HEK293 (cell line): ENCODE measurements around the gene C2orf72.

ENCODE experiments used
- CTCF ChIA-PET: fragments of 350-600 bp; formaldehyde crosslinking; extraction: SDS; loops from one replicate; lab custom pipeline; 2021; ENCODE audit warnings: antibody characterized with exemption; lab: Yijun Ruan, JAX
- POLR2A ChIA-PET: fragments of 300-600 bp; formaldehyde crosslinking; extraction: SDS; loops from one replicate; lab custom pipeline; 2020; ENCODE audit warnings: antibody characterized with exemption, inconsistent platforms; lab: Yijun Ruan, JAX
- H3K27ac ChIP-seq: fragments of 200-500 bp; sonication (Bioruptor generic); 2 replicates; pipeline ENCODE4 v1.5.1; 2014; ENCODE audit warnings: low read depth, low read length, control low read depth, inconsistent platforms; ENCODE audit errors: extremely low read depth
- H3K36me3 ChIP-seq, 2 experiments: fragments of 200-500 bp in 1 of 2; sonication (Bioruptor generic) in 1 of 2; 1 replicate in 1 of 2; 2 replicates in 1 of 2; pipeline ENCODE4 v1.5.1; 2014 to 2017; ENCODE audit warnings: inconsistent platforms in 2 of 2, low read length in 2 of 2; ENCODE audit not compliant: control insufficient read depth in 2 of 2, insufficient read depth in 1 of 2
- H3K4me1 ChIP-seq: fragments of 200-500 bp; sonication (Bioruptor generic); 2 replicates; pipeline ENCODE4 v1.5.1; 2014; ENCODE audit warnings: mild to moderate bottlenecking, low read length, inconsistent platforms; ENCODE audit not compliant: control insufficient read depth, insufficient read depth
- H3K4me3 ChIP-seq: 2 replicates; pipeline ENCODE4 v1.5.1; 2011; ENCODE audit warnings: low read depth, mild to moderate bottlenecking, control low read depth, low read length, moderate library complexity
- H3K9me3 ChIP-seq: fragments of 200-500 bp; sonication (Bioruptor generic); 2 replicates; pipeline ENCODE4 v1.5.1; 2014; ENCODE audit warnings: low read depth, low read length, inconsistent platforms; ENCODE audit not compliant: control insufficient read depth, insufficient read depth
- ATF2 ChIP-seq: fragments of 450-650 bp; formaldehyde crosslinking; IDR thresholded peaks from 2 replicates; pipeline ENCODE4 v1.5.1; 2016; ENCODE audit warnings: missing biosample characterization, missing genetic modification characterization, low read depth
- GLI4 ChIP-seq: fragments of 450-650 bp; formaldehyde crosslinking; IDR thresholded peaks from 2 replicates; pipeline ENCODE4 v1.5.1; 2016; ENCODE audit warnings: missing biosample characterization, missing genetic modification characterization
- OSR2 ChIP-seq: fragments of 450-650 bp; formaldehyde crosslinking; IDR thresholded peaks from 2 replicates; pipeline ENCODE4 v1.5.1; 2016; ENCODE audit warnings: missing biosample characterization, missing genetic modification characterization
- PATZ1 ChIP-seq: fragments of 450-650 bp; formaldehyde crosslinking; IDR thresholded peaks from 2 replicates; pipeline ENCODE4 v1.5.1; 2016; ENCODE audit warnings: missing biosample characterization, missing genetic modification characterization
- REPIN1 ChIP-seq: fragments of 450-650 bp; formaldehyde crosslinking; IDR thresholded peaks from 2 replicates; pipeline ENCODE4 v1.5.1; 2017; ENCODE audit warnings: missing biosample characterization, missing genetic modification characterization, low read depth
- ZBTB10 ChIP-seq: fragments of 450-650 bp; formaldehyde crosslinking; IDR thresholded peaks from 2 replicates; pipeline ENCODE4 v1.5.1; 2016; ENCODE audit warnings: missing biosample characterization, missing genetic modification characterization
- ZBTB49 ChIP-seq: fragments of 450-650 bp; formaldehyde crosslinking; IDR thresholded peaks from 2 replicates; pipeline ENCODE4 v1.5.1; 2016; ENCODE audit warnings: missing biosample characterization, missing genetic modification characterization, low read depth
- ZNF174 ChIP-seq: fragments of 450-650 bp; formaldehyde crosslinking; IDR thresholded peaks from 2 replicates; pipeline ENCODE4 v1.5.0; 2017; ENCODE audit warnings: missing biosample characterization, mild to moderate bottlenecking, missing genetic modification characterization
- ZNF24 ChIP-seq: fragments of 450-650 bp; formaldehyde crosslinking; IDR thresholded peaks from 2 replicates; pipeline ENCODE4 v1.5.1; 2016; ENCODE audit warnings: missing biosample characterization, missing genetic modification characterization
- ZNF350 ChIP-seq: fragments of 450-650 bp; formaldehyde crosslinking; IDR thresholded peaks from 2 replicates; pipeline ENCODE4 v1.5.0; 2017; ENCODE audit warnings: missing biosample characterization, mild to moderate bottlenecking, missing genetic modification characterization
- ZNF449 ChIP-seq: fragments of 450-650 bp; formaldehyde crosslinking; IDR thresholded peaks from 2 replicates; pipeline ENCODE4 v1.5.1; 2017; ENCODE audit warnings: missing biosample characterization, mild to moderate bottlenecking, missing genetic modification characterization, moderate library complexity
- ZNF529 ChIP-seq: fragments of 450-650 bp; formaldehyde crosslinking; IDR thresholded peaks from 2 replicates; pipeline ENCODE4 v1.5.1; 2017; ENCODE audit warnings: missing genetic modification characterization, missing biosample characterization; ENCODE audit not compliant: insufficient replicate concordance
- ZNF558 ChIP-seq: fragments of 450-650 bp; formaldehyde crosslinking; IDR thresholded peaks from 2 replicates; pipeline ENCODE4 v1.5.1; 2016; ENCODE audit warnings: missing biosample characterization, missing genetic modification characterization
- ZNF571 ChIP-seq: fragments of 450-650 bp; formaldehyde crosslinking; IDR thresholded peaks from 2 replicates; pipeline ENCODE4 v1.5.0; 2017; ENCODE audit warnings: missing biosample characterization, missing genetic modification characterization
- ZNF660 ChIP-seq: fragments of 450-650 bp; IDR thresholded peaks from 2 replicates; pipeline ENCODE4 v1.5.1; 2018; ENCODE audit warnings: missing biosample characterization, mild to moderate bottlenecking, missing genetic modification characterization
- ZNF747 ChIP-seq: fragments of 450-650 bp; formaldehyde crosslinking; IDR thresholded peaks from 2 replicates; pipeline ENCODE4 v1.5.1; 2016; ENCODE audit warnings: missing biosample characterization, missing genetic modification characterization
- ZNF791 ChIP-seq: fragments of 450-650 bp; formaldehyde crosslinking; IDR thresholded peaks from 2 replicates; pipeline ENCODE4 v1.5.1; 2016; ENCODE audit warnings: missing biosample characterization, missing genetic modification characterization
- ZNF843 ChIP-seq: fragments of 450-650 bp; formaldehyde crosslinking; IDR thresholded peaks from 2 replicates; pipeline ENCODE4 v1.5.1; 2016; ENCODE audit warnings: missing biosample characterization, missing genetic modification characterization
- ZSCAN16 ChIP-seq: fragments of 450-650 bp; formaldehyde crosslinking; IDR thresholded peaks from 2 replicates; pipeline ENCODE4 v1.5.1; 2016; ENCODE audit warnings: missing biosample characterization, missing genetic modification characterization
- ZXDB ChIP-seq: fragments of 450-650 bp; formaldehyde crosslinking; IDR thresholded peaks from 2 replicates; pipeline ENCODE4 v1.5.1; 2016; ENCODE audit warnings: missing biosample characterization, missing genetic modification characterization

C2orf72 gene

GRCh38 chr2:231069379-231070054 is 32.2 kb downstream of the C2orf72 start (continued):
- TF ChIP-seq GLI4 (tag by site-specific recombination) (no peak), ZNF24 (tag by site-specific recombination) (no peak), ZNF747 (no peak)
- TF ChIP-seq, all 188 proteins: peak for 0

- Histone ChIP-seq H3K4me3 (no peak overlapping the region), H3K4me1 (no peaks in the 10 kb centered on the region), H3K27ac (no peak overlapping the region), H3K36me3 (peaks cover 86 to 97% of the 10 kb centered on the region in 2 experiments), H3K9me3 (no peaks in the 10 kb centered on the region)
- POLR2A ChIA-PET: no interaction called here
- no peak for TF ChIP-seq ZNF350 (tag by site-specific recombination)
- TF ChIP-seq ZNF529 (tag by site-specific recombination): no peak
- TF ChIP-seq ZNF449 (tag by site-specific recombination): no peak
- TF ChIP-seq OSR2 (tag by site-specific recombination): no peak
- no peak for TF ChIP-seq ZBTB49 (tag by site-specific recombination)
- CTCF ChIA-PET: interaction anchor here (0.6 to 0.7 kb wide), 2 partner anchors 15 to 20 kb away, joined by 4 to 6 read pairs; no protein-coding TSS in a partner anchor
Observed at GRCh38 chr2:231084565-231084964, 47.2 kb downstream of the C2orf72 start.

GRCh38 chr2:231088754-231089153 is 51.4 kb downstream of the C2orf72 start:
- CTCF ChIA-PET: interaction anchor here (1.1 to 1.5 kb wide), 2 partner anchors 10 to 16 kb away, joined by 3 read pairs; no protein-coding TSS in a partner anchor
- POLR2A ChIA-PET: no interaction called here
- no peaks in the 10 kb centered on the region for H3K4me1 ChIP-seq
- peaks cover 45 to 84% of the 10 kb centered on the region in 2 experiments for H3K36me3 ChIP-seq
- H3K4me3 ChIP-seq: no peak overlapping the region
- H3K9me3 ChIP-seq: no peaks in the 10 kb centered on the region
- no peak overlapping the region for H3K27ac ChIP-seq
- TF ChIP-seq PATZ1 (no peak), ATF2 (no peak), ZBTB10 (tag by site-specific recombination) (no peak), REPIN1 (tag by site-specific recombination) (no peak), ZNF843 (tag by site-specific recombination) (no peak), ZNF791 (no peak), ZNF558 (no peak), ZNF660 (tag by site-specific recombination) (no peak), ZNF174 (tag by site-specific recombination) (no peak), ZNF571 (tag by site-specific recombination) (no peak), ZSCAN16 (tag by site-specific recombination) (no peak), ZXDB (no peak)
